Stimulated activated CD4-positive, alpha-beta T cell treated with anti-CD3 and anti-CD28 coated beads, Interleukin-12 subunit alpha, Interleukin-12 subunit beta, amount 100 ng/mL, for 24 hours (primary cell): ENCODE measurements around the gene PHLDB3.
"Not testable (repeated sequence)": the region's sequence is repeated elsewhere in the genome, so short reads cannot be mapped to it uniquely, and the experiment has no call there.

Source experiments
- DNase-seq, 2 experiments: peaks; one replicate each; pipeline ENCODE4 v3.0.0-alpha.2; 2020; ENCODE audit warnings: low read depth in 2 of 2

PHLDB3 gene

GRCh38 chr19:43504426-43505185, at the start of gene PHLDB3:
Gene PHLDB3 (minus strand): TSS chr19:43504746. CDS start chr19:43504118, 628 bp downstream.
- DNase-seq: peak; percentile 32 to 38

- DNase-seq: no peak
Observed at GRCh38 chr19:43553656-43554055, 49.1 kb upstream of the PHLDB3 start.

- no peak for DNase-seq
Observed at GRCh38 chr19:43552616-43553015, 48.1 kb upstream of the PHLDB3 start.

GRCh38 chr19:43552198-43552450, 47.6 kb upstream of the PHLDB3 start:
- no peak for DNase-seq

GRCh38 chr19:43551399-43552197, 47.1 kb upstream of the PHLDB3 start:
- DNase-seq: no peak

- no peak for DNase-seq
Observed at GRCh38 chr19:43548706-43549105, 44.2 kb upstream of the PHLDB3 start.

- DNase-seq: not testable (repeated sequence)
Observed at GRCh38 chr19:43547926-43548325, 43.4 kb upstream of the PHLDB3 start.

GRCh38 chr19:43546581-43546980, 42.0 kb upstream of the PHLDB3 start:
- DNase-seq: no peak

GRCh38 chr19:43545981-43546380, 41.4 kb upstream of the PHLDB3 start:
- DNase-seq: no peak

- DNase-seq: no peak
Observed at GRCh38 chr19:43545276-43545675, 40.7 kb upstream of the PHLDB3 start.

- DNase-seq: no peak
Observed at GRCh38 chr19:43544077-43544476, 39.5 kb upstream of the PHLDB3 start.

- DNase-seq: no peak
Observed at GRCh38 chr19:43541920-43542650, 37.5 kb upstream of the PHLDB3 start.

GRCh38 chr19:43540381-43540780, 35.8 kb upstream of the PHLDB3 start:
- no peak for DNase-seq

- no peak for DNase-seq
Observed at GRCh38 chr19:43538922-43539321, 34.4 kb upstream of the PHLDB3 start.

GRCh38 chr19:43534816-43535761, 30.5 kb upstream of the PHLDB3 start:
- no peak for DNase-seq

GRCh38 chr19:43534305-43534815, 29.8 kb upstream of the PHLDB3 start:
- no peak for DNase-seq

- peak; percentile 75 to 94 for DNase-seq
Observed at GRCh38 chr19:43533546-43534304, 29.2 kb upstream of the PHLDB3 start.

- peak; percentile 78 to 85 for DNase-seq
Observed at GRCh38 chr19:43532962-43533545, 28.5 kb upstream of the PHLDB3 start, which contains the start of gene ZNF575. Gene ZNF575 (plus strand): TSS chr19:43533188. CDS start chr19:43534423, 1,235 bp downstream.

- DNase-seq: no peak
Observed at GRCh38 chr19:43532571-43532961, 28.0 kb upstream of the PHLDB3 start.
